Adipose tissue (tissue), 3 donors: ENCODE data around the gene RFPL1. TPM values are rescaled to one million over a fixed set of nuclear protein-coding genes. Genes with fewer than 3 reads are reported as not detected.
"Not testable (repeated sequence)": the region's sequence is repeated elsewhere in the genome, so short reads cannot be mapped to it uniquely, and the experiment has no call there.

Experiments used
- H3K27ac ChIP-seq: one replicate; pipeline ENCODE4 v1.5.1; 2013; ENCODE audit warnings: low read depth, low read length
- WGBS, 3 donors: extraction: QIAGEN DNeasy Blood & Tissue Kit; methylation state at CpG; one replicate each; pipeline ENCODE4 v1.1.7; 2013; 5-methylcytosine and 5-hydroxymethylcytosine counted together
- polyA plus RNA-seq, 3 donors: library from polyadenylated mRNA; stranded (reverse); fragments of 200-250 nt; gene quantifications; one replicate each; pipeline ENCODE4 v1.2.3, GENCODE V29; 2013
- donor health status: healthy with polysubstance abuse.
- donor health status: Bipolar disorder and iron deficiency.
- donor health status: healthy.

Gene RFPL1
- polyA plus RNA-seq, 3 donors, result 0.06 TPM; not detected in 2

DNA sequence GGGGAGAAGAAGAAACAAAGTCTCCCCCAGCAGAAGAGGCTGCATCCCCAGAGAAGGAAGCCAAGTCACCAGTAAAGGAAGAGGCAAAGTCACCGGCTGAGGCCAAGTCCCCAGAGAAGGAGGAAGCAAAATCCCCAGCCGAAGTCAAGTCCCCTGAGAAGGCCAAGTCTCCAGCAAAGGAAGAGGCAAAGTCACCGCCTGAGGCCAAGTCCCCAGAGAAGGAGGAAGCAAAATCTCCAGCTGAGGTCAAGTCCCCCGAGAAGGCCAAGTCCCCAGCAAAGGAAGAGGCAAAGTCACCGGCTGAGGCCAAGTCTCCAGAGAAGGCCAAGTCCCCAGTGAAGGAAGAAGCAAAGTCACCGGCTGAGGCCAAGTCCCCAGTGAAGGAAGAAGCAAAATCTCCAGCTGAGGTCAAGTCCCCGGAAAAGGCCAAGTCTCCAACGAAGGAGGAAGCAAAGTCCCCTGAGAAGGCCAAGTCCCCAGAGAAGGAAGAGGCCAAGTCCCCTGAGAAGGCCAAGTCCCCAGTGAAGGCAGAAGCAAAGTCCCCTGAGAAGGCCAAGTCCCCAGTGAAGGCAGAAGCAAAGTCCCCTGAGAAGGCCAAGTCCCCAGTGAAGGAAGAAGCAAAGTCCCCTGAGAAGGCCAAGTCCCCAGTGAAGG is 50.9 kb downstream of the RFPL1 start:
- H3K27ac ChIP-seq, result not testable (repeated sequence)
- 53 to 93% (median 59%) methylated on average over 8 of the region's 8 CpGs for WGBS, 3 donors

- 85 to 96% (median 94%) methylated on average over 6 of the region's 6 CpGs for WGBS, 3 donors
Measured at GRCh38 chr22:29491012-29491411, 52.6 kb downstream of the RFPL1 start.

More at GRCh38 chr22:29491012-29491411, 52.6 kb downstream of the RFPL1 start:
- H3K27ac ChIP-seq, result no peak overlapping the region

Other genes with a start within 250 kb of the RFPL1 start
- gene EMID1, start 232.7 kb upstream of the RFPL1 start, polyA plus RNA-seq, result 1 to 10 TPM; 1.3 to 5.9 (median 4.4) TPM
- 10 to 100 TPM; 14.5 to 22.2 (median 15.2) TPM for gene RHBDD3, start 170.6 kb upstream of the RFPL1 start, polyA plus RNA-seq
- gene EWSR1, start 170.3 kb upstream of the RFPL1 start, polyA plus RNA-seq, result 100 to 1,000 TPM in 2 of 3 donors, 10 to 100 TPM in 1; 73.4 to 147 (median 120) TPM
- gene GAS2L1, start 131.9 kb upstream of the RFPL1 start, polyA plus RNA-seq, result 10 to 100 TPM; 16.7 to 31.8 (median 20.0) TPM
- gene RASL10A, start 122.9 kb upstream of the RFPL1 start, polyA plus RNA-seq, result 1 to 10 TPM in 2 of 3 donors, under 1 TPM in 1; 0.90 to 1.5 (median 1.0) TPM
- 10 to 100 TPM; 22.3 to 36.5 (median 36.1) TPM for gene AP1B1, start 50.0 kb upstream of the RFPL1 start, polyA plus RNA-seq
- gene NEFH, start 41.6 kb downstream of the RFPL1 start, polyA plus RNA-seq, result under 1 TPM; 0.22 to 0.56 (median 0.36) TPM
- 10 to 100 TPM; 14.2 to 30.9 (median 23.5) TPM for gene THOC5, start 115.2 kb downstream of the RFPL1 start, polyA plus RNA-seq
- gene NIPSNAP1, start 142.5 kb downstream of the RFPL1 start, polyA plus RNA-seq, result 10 to 100 TPM; 11.1 to 18.9 (median 17.3) TPM
- 10 to 100 TPM in 1 of 3 donors, 1 to 10 TPM in 2; 5.2 to 15.9 (median 8.3) TPM for gene NF2, start 165.1 kb downstream of the RFPL1 start, polyA plus RNA-seq